Adrenal gland (tissue), 5 donors: ENCODE data around the gene MNX1.

Source experiments
- POLR2A ChIP-seq, 2 donors: fragments of 450-650 bp; IDR thresholded peaks; one replicate each; pipeline ENCODE4 v1.6.1; 2017; ENCODE audit warnings: antibody characterized with exemption in 2 of 2, mild to moderate bottlenecking in 2 of 2, moderate library complexity in 1 of 2
- TF ChIP-seq, protein P1 (sequence below), 6 experiments: fragments of 450-650 bp in 4 of 6; fragments of 200-600 bp in 2 of 6; sonication (generic) in 1 of 6; IDR thresholded peaks; 1 replicate in 5 of 6; 2 replicates in 1 of 6; pipeline versions ENCODE4 v1.5.1 to v1.8.0; 2016 to 2021; ENCODE audit warnings: antibody characterized with exemption in 6 of 6, mild to moderate bottlenecking in 2 of 6, moderate library complexity in 1 of 6
- donor health status: DM: no; HTN: no; CAD: no.

DNA sequence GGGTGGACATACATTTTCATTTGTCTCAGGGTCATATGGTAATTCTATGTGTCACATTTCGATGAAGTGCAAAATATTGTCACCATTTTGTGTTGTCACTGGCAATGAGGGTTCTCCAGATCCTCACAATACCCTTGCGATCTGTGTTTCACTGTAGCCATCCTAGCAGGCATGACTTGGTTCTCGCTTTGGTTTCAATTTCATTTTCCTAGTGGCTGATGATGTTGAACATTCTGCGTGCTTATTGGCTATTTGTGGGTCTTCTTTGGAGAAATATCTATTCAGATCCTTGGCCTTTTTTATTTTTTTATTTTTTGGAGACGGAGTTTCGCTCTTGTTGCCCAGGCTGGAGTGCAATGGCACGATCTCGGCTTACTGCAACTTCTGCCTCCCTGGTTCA lies 24.8 kb upstream of the MNX1 start:
- TF ChIP-seq, protein P1, sequence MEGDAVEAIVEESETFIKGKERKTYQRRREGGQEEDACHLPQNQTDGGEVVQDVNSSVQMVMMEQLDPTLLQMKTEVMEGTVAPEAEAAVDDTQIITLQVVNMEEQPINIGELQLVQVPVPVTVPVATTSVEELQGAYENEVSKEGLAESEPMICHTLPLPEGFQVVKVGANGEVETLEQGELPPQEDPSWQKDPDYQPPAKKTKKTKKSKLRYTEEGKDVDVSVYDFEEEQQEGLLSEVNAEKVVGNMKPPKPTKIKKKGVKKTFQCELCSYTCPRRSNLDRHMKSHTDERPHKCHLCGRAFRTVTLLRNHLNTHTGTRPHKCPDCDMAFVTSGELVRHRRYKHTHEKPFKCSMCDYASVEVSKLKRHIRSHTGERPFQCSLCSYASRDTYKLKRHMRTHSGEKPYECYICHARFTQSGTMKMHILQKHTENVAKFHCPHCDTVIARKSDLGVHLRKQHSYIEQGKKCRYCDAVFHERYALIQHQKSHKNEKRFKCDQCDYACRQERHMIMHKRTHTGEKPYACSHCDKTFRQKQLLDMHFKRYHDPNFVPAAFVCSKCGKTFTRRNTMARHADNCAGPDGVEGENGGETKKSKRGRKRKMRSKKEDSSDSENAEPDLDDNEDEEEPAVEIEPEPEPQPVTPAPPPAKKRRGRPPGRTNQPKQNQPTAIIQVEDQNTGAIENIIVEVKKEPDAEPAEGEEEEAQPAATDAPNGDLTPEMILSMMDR (IDR thresholded peaks at IDR 0.05): no peak
- no peak for TF ChIP-seq POLR2A (IDR thresholded peaks at IDR 0.05)
